22Rv1 (cell line): Measurements from ENCODE around the gene NSUN2.

Experiments used
- H3K27ac ChIP-seq: fragments of 450-650 bp; 2 replicates; pipeline ENCODE4 v1.5.1; 2017
- ZFX ChIP-seq: fragments of 450-650 bp; IDR thresholded peaks from 2 replicates; pipeline ENCODE4 v1.6.1; 2017; ENCODE audit warnings: antibody characterized with exemption, borderline replicate concordance
- TF ChIP-seq, protein P1 (sequence below): fragments of 450-650 bp; IDR thresholded peaks from 2 replicates; pipeline ENCODE4 v1.5.1; 2017; ENCODE audit warnings: mild to moderate bottlenecking

The NSUN2 gene

DNA sequence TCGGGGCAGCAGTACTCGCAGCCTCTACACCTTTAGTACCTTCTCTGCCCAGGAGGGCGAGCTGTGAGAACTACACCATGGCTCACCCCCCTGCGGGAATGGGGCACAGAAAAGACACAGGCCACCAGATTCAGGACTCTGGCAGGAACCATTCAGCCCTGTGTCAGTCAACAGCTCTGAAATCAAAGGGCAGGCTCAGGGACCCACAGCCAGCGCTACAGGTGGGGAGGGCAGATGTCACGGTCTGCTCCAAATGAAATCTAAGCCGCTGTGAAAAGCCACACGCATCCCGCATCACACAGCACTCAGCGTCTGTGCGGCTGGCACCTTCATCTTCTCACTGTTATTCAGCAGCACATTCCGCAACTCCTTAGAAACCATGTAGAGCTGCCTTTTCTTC is 27.9 kb downstream of the NSUN2 start:
- no peak overlapping the region for H3K27ac ChIP-seq
- TF ChIP-seq, protein P1, sequence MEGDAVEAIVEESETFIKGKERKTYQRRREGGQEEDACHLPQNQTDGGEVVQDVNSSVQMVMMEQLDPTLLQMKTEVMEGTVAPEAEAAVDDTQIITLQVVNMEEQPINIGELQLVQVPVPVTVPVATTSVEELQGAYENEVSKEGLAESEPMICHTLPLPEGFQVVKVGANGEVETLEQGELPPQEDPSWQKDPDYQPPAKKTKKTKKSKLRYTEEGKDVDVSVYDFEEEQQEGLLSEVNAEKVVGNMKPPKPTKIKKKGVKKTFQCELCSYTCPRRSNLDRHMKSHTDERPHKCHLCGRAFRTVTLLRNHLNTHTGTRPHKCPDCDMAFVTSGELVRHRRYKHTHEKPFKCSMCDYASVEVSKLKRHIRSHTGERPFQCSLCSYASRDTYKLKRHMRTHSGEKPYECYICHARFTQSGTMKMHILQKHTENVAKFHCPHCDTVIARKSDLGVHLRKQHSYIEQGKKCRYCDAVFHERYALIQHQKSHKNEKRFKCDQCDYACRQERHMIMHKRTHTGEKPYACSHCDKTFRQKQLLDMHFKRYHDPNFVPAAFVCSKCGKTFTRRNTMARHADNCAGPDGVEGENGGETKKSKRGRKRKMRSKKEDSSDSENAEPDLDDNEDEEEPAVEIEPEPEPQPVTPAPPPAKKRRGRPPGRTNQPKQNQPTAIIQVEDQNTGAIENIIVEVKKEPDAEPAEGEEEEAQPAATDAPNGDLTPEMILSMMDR = no peak
- TF ChIP-seq ZFX = no peak

DNA sequence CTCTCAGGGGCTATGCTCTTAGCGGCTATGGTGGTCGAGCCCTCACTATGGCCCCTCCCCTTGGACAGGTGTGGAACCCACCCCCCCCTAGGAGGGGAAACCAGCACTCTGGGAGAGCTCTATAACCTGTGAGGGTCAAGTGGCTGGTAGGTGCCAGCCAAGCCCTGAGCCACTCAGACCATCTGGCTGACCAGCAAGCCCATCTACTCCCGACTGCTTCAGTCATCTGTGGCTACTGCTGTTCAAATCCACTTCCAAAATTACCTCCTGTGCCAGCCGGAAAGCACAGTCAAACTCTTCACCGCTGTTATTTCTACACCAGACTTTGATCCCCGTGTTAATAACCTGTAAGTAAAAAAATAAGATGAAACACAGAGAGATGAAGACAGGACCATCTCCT is 28.5 kb downstream of the NSUN2 start:
- TF ChIP-seq ZFX = no peak
- TF ChIP-seq, protein P1 = no peak
- H3K27ac ChIP-seq = no peak overlapping the region

DNA sequence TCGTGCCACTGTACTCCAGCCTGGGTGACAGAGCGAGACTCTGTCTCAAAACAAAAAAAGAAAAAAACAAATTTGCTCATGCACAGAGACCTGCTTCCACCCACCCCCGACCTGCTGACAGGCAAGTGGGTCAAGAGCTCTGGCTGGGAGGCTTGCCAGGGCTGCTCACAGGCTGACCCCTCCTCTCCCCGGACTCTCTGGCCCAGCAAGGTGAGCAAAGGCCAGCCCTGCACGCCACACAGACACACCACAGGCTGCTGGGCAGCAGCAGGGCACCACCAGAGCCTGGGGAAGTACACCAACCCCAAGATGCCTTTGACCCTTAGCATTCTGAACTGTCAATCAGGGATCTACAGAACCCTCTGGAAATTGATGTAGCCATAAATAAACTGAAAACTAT is 29.2 kb downstream of the NSUN2 start:
- no peak overlapping the region for H3K27ac ChIP-seq
- no peak for TF ChIP-seq ZFX
- TF ChIP-seq, protein P1 = no peak

DNA sequence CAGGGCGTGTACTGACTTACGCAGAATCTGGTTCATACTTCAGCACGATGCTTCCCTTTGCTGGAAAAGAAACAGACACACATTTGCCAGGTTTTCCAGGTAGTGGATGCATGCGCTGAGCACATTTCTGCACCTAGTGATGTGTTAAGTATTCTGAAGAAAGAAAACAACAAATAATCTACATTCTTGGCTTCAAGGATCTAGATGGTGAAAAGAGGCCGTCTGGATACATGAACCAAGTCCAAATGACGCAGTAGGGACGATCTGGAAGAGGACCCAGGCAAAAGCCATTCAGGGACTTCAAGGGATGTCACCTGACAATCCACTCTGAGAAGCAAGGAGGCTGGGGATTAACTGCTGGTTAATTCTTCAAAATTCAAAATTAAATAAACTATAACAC is 30.4 kb downstream of the NSUN2 start:
- H3K27ac ChIP-seq = no peak overlapping the region
- TF ChIP-seq, protein P1 = no peak
- TF ChIP-seq ZFX = no peak

DNA sequence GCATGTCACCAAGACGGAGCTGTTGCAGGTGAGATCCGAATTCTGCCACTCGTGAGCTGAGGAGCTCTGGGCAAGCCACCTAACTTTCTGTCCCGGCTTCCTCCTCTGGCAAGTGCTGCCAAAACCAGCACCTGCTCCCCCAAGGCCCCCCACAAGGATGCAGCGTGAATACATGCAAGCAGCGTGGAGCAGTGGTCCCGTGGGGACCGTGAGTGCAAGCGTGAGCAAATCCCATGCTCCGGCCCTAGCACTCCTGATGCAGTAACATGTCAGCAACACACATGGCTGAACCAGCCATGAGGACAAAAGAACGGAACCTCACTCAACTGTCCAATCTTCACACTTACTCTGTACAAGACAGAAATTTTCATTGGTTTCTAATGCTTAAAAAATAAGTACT is 31.0 kb downstream of the NSUN2 start:
- no peak overlapping the region for H3K27ac ChIP-seq
- TF ChIP-seq, protein P1 = no peak
- no peak for TF ChIP-seq ZFX

DNA sequence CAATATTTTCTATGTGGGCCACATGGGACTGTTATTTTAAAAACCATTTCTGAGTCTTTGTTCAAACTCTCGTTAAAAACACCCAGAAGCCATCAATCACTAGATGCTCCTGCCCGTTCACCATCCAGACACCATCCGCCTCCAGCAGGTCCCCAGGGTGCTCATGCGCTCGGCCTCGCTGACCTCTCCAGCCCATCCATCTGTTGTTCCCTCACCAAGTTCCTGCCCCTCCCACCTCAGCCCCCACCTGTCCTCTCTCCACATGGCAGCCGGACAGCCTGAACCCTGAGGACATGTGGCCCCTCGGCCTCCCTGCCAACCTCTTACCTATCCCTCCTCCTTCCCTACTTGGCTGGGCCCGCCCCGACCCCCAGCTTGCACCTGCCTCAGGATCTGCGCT is 31.6 kb downstream of the NSUN2 start:
- no peak overlapping the region for H3K27ac ChIP-seq
- no peak for TF ChIP-seq ZFX
- TF ChIP-seq, protein P1 = no peak

DNA sequence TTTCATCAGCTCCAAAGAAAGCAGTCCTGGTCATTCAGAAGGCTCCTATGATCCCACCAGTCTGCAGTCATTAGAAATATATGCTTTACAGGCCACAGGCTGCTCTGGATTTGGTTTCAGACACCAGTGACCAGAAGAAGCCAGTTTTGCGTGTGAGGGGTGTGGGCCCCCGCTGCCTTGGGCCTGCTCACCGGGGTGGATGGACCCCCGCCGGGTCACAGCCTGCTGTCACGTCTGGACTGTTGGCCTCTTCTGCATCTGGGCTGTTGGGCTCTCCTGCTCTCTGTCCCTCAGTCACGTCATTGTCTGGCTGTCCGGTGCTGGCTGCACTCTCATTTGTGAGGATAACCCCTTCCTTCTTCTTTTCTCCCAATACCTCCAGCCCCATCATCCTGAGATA is 33.1 kb downstream of the NSUN2 start:
- TF ChIP-seq ZFX = no peak
- TF ChIP-seq, protein P1 = no peak
- H3K27ac ChIP-seq = no peak overlapping the region
